Transverse colon (tissue), 4 donors: ENCODE data around the gene CNPY4.

Experiments
- EP300 ChIP-seq: sonication (generic); formaldehyde crosslinking; IDR thresholded peaks from one replicate; pipeline ENCODE4 v1.6.1; 2017; ENCODE audit warnings: antibody characterized with exemption, low read depth
- POLR2A ChIP-seq: fragments of 450-650 bp; IDR thresholded peaks from one replicate; pipeline ENCODE4 v1.6.1; 2016; ENCODE audit warnings: antibody characterized with exemption, mild to moderate bottlenecking, moderate library complexity
- POLR2AphosphoS5 ChIP-seq, 3 donors: sonication (generic); formaldehyde crosslinking; IDR thresholded peaks; one replicate each; pipeline ENCODE4 v1.6.1; 2016; ENCODE audit warnings: antibody characterized with exemption in 3 of 3
- TF ChIP-seq, protein P1 (sequence below), 5 experiments: fragments of 200-600 bp in 3 of 5; fragments of 450-650 bp in 2 of 5; sonication (generic) in 3 of 5; IDR thresholded peaks; 1 replicate in 2 of 5; 2 replicates in 3 of 5; pipeline ENCODE4 v1.5.1; 2016 to 2017; ENCODE audit warnings: antibody characterized with exemption in 5 of 5, inconsistent platforms in 3 of 5, mild to moderate bottlenecking in 2 of 5, moderate library complexity in 1 of 5

- TF ChIP-seq, protein P1, sequence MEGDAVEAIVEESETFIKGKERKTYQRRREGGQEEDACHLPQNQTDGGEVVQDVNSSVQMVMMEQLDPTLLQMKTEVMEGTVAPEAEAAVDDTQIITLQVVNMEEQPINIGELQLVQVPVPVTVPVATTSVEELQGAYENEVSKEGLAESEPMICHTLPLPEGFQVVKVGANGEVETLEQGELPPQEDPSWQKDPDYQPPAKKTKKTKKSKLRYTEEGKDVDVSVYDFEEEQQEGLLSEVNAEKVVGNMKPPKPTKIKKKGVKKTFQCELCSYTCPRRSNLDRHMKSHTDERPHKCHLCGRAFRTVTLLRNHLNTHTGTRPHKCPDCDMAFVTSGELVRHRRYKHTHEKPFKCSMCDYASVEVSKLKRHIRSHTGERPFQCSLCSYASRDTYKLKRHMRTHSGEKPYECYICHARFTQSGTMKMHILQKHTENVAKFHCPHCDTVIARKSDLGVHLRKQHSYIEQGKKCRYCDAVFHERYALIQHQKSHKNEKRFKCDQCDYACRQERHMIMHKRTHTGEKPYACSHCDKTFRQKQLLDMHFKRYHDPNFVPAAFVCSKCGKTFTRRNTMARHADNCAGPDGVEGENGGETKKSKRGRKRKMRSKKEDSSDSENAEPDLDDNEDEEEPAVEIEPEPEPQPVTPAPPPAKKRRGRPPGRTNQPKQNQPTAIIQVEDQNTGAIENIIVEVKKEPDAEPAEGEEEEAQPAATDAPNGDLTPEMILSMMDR (IDR thresholded peaks at IDR 0.05): no peak
- TF ChIP-seq POLR2AphosphoS5 (IDR thresholded peaks at IDR 0.05) (no peak), EP300 (no peak), POLR2A (no peak)
Measured at GRCh38 chr7:100074841-100075240, 44.6 kb upstream of the CNPY4 start.
